GM06990 (cell line): ENCODE measurements around the gene TMEM125.

Experiments
- DNase-seq: peaks from one replicate; pipeline ENCODE4 v3.0.0-alpha.2; 2011; ENCODE audit not compliant: insufficient read length; ENCODE audit errors: extremely low read depth
- H3K27me3 ChIP-seq: replicated peaks from 2 replicates; pipeline ENCODE4 v1.6.0; 2011; ENCODE audit warnings: low read length; ENCODE audit not compliant: control insufficient read depth, insufficient read depth
- H3K36me3 ChIP-seq: 2 replicates; pipeline ENCODE4 v1.5.1; 2011; ENCODE audit warnings: low read length; ENCODE audit not compliant: control insufficient read depth, insufficient read depth
- H3K4me3 ChIP-seq: replicated peaks from 2 replicates; pipeline ENCODE4 v1.5.1; 2011; ENCODE audit warnings: low read depth, mild to moderate bottlenecking, control low read depth, low read length
- TF ChIP-seq, protein P1 (sequence below): IDR thresholded peaks from 2 replicates; pipeline ENCODE4 v1.5.1; 2011; ENCODE audit warnings: low read length, control low read depth, mild to moderate bottlenecking, inconsistent platforms; ENCODE audit not compliant: insufficient read depth, poor library complexity, severe bottlenecking

Gene TMEM125

DNA sequence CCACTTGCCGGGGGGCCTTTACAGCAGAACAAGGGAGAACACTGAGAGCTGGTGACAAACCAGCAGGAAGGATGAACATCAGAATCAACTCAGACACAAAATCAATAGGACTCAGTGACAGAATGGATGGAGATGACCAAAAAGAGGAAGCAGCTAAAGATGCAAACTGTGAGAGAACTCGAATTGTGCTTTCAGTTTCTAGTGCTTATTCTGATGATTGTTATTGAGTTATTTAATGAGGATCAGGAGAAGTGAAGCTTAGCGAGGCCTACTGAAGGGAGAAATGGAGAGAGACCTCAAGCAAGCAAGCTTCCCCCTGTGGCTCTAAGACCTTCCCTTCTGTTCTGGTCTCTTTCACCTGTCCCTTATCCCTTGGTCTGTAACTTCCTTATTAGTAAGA is 30.3 kb upstream of the TMEM125 start:
- H3K27me3 ChIP-seq, result no peaks in the 10 kb centered on the region
- peak; percentile 74 for DNase-seq
- H3K4me3 ChIP-seq, result no peak overlapping the region
- TF ChIP-seq, protein P1, sequence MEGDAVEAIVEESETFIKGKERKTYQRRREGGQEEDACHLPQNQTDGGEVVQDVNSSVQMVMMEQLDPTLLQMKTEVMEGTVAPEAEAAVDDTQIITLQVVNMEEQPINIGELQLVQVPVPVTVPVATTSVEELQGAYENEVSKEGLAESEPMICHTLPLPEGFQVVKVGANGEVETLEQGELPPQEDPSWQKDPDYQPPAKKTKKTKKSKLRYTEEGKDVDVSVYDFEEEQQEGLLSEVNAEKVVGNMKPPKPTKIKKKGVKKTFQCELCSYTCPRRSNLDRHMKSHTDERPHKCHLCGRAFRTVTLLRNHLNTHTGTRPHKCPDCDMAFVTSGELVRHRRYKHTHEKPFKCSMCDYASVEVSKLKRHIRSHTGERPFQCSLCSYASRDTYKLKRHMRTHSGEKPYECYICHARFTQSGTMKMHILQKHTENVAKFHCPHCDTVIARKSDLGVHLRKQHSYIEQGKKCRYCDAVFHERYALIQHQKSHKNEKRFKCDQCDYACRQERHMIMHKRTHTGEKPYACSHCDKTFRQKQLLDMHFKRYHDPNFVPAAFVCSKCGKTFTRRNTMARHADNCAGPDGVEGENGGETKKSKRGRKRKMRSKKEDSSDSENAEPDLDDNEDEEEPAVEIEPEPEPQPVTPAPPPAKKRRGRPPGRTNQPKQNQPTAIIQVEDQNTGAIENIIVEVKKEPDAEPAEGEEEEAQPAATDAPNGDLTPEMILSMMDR, result no peak
- peaks cover 4% of the 10 kb centered on the region; the same call in 1 of the 2 replicates for H3K36me3 ChIP-seq

DNA sequence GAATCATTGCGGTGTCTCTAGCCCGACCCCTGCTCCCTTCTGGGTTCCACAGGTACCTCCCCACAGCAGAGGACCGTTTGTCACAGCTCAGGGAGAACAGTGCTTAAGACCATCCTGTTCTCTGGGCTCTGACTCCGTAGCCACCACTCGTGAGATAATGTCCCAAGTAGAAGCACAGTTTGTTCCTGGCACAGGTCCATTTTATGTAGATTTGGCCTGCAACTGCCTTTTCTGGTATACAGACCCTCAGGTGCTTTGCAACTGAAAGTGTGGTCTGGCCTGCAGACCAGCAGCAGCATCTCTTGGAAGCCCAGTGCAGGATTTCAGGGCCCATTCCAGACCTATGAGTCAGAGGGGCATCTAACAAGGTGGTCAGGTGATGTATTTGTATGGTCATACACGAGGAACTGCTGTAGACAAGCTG is 28.4 kb upstream of the TMEM125 start:
- no peak for DNase-seq
- no peaks in the 10 kb centered on the region for H3K36me3 ChIP-seq
- no peaks in the 10 kb centered on the region for H3K27me3 ChIP-seq
- TF ChIP-seq, protein P1, result no peak
- no peak overlapping the region for H3K4me3 ChIP-seq

DNA sequence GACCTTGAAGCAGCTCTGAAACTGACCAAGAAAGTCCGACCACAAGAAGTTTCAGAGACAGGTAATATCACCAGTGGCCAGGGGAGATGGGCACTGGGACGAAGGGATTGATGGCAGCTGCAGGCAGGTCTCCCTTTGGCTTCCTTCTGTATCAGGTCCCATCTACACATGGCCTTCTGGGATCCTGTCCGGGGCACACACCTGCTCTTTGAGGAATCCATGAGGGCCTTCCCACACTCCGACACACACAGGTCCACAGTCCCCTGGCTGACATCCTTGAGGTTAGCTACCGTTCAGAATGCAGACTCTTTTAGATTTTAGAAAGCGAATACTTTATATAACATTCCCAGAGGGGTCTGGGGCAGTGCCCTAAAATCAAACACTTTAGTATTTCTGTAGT is 26.5 kb upstream of the TMEM125 start:
- Histone ChIP-seq H3K4me3 (no peak overlapping the region), H3K36me3 (no peaks in the 10 kb centered on the region), H3K27me3 (no peaks in the 10 kb centered on the region)
- no peak for DNase-seq
- TF ChIP-seq, protein P1, result no peak

DNA sequence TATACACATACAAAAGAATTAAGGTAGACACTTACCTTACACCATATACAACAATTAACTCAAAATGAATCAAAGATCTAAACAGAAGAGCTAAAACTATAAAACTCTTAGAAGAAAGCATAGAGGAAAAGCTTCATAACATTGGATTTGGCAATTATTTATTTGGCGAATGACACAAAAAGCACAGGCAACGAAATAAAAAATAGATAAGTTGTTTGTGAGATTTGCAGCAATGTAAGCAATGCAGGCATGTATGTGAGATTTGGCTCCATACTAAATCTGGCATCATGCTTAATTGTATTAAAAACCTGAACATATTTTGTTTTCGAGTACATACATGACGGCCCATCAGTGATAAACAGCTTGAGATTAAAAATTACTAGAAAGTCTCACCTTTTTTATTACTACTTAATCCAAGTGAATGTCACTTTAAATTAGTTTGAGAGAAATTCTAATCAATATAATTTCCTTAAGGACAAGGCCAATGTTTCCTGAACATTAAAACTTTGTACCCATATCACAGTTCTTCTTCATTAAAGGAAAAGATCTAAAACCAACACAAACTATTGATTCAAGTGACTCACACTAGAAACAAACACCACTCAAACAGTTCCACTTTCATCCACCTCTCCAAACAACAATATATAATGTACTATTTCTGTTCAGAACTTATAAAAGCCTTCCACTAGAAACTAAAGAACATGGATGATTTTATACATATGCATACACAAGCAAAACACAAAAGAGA is 23.1 kb upstream of the TMEM125 start:
- Histone ChIP-seq H3K4me3 (no peak overlapping the region), H3K27me3 (no peaks in the 10 kb centered on the region), H3K36me3 (no peaks in the 10 kb centered on the region)
- DNase-seq, result no peak
- TF ChIP-seq, protein P1, result no peak

DNA sequence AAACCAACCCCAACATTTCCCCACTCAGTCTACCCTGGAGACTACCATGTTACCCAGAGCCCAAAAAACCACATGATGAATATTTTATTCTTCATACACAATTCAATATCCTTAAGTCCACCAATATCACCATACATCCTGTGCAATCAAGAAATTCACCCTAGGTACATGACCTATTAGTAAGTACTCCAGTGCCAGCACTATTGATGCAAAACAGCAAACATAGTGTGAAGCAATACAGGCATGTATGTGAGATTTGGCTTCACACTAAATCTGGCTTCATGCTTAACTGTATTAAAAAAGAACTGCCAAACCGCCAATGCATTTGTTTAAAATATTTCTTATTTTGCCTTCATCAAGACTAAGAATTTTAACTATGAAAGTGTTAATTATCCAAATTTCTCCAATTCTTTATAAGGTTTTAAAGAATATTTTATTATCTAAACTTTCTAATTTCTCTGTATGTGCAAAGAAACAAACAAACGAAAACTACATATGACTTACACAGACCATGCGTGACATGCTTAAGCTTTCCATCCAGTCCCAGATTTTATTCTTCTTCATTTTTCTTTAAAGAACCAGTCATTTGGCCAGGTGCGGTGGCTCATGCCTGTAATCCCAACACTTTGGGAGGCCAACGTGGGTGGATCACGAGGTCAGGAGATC is 22.4 kb upstream of the TMEM125 start:
- TF ChIP-seq, protein P1, result no peak
- Histone ChIP-seq H3K36me3 (no peaks in the 10 kb centered on the region), H3K4me3 (no peak overlapping the region), H3K27me3 (no peaks in the 10 kb centered on the region)
- DNase-seq, result no peak
